8988T (cell line): ENCODE data around the gene PMS1.
"Not testable (repeated sequence)": the region's sequence is repeated elsewhere in the genome, so short reads cannot be mapped to it uniquely, and the experiment has no call there.

Experiments
- DNase-seq: peaks from one replicate; pipeline ENCODE4 v3.0.0; 2011

Gene PMS1

DNA sequence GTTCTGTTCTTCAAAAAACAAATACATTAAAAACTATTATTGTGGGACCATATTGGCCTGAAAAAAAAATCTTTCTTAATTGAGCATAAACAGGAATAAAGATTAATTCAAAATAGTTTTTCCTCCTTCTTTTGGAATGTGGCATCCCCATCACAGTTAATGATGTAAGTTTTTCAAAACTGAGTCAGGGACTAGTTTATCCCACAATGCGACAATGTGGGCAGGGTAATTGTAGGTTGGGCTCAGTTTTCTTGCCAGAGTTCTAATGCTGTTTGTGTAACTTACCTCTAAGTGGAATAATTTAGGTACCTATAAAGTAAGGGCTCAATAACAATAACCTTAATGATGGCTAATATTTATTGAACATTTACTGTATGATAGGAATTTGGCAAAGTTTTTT lies 82.0 kb downstream of the PMS1 start:
- no peak for DNase-seq

DNA sequence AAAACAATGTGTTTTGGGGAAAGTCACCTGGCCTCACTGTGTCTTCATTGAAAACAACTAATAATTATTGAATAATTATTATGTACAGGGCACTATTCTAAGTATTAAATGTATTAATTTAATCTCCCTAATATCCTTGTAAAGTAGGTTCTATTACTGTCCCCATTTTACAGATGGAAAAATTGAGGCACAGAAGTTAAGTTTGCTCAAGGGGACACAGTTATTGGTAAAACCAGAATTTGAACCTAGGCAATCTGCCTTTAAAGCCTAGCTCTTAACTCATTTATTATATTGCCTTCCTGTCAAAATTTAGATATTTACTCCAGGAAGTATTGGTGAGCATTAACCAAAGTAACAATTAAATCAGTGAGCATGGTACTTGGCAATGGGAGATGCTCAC lies 84.6 kb downstream of the PMS1 start:
- DNase-seq, result no peak

DNA sequence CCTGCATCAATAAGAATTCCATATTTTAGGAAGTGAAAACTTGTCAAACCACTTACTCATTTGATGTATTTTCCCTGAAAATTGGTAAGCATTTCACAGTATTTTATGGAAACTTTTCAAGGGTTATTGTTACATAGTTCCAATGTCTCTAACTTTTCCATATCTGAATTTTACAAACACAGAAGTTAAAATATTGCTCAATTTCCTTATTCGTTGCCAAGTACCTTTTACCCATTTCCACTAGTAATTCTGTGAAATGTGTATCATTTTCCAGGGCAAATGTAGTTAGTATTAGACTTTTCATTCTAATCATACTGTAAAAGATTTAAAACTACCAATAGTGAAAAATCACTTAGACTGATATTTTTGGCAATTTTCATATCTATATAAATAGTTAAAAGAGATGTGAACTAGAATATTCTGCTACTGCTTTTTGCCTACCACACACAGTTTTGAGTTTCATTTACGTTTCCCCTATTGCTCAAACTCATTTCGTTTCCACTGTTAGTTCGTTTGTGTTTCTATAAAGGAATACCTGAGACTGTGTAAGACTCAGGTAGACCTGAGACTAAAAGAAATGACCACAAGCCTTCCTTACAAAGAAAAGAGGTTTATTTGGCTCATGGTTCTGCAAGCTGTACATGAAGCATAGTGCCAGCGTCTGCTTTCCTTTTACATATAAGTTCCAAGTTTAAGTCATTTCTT lies 86.3 kb downstream of the PMS1 start:
- DNase-seq, result no peak

DNA sequence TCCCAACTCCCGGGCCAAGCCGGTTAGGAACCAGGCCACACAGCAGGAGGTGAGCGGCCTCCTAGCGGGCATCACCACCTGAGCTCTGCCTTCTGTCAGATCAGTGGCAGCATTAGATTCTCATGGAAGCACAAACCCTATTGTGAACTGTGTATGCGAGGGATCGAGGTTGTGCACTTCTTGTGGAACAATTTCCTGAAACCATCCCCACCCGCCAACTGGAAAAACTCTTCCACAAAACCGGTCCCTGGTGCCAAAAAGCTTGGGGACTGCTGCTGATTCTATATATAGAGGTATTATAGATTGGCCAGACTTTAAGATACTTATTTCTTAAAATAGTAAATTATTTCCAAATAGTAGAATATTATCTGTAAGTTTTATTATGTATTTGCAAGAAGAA lies 89.4 kb downstream of the PMS1 start:
- DNase-seq, result no peak

DNA sequence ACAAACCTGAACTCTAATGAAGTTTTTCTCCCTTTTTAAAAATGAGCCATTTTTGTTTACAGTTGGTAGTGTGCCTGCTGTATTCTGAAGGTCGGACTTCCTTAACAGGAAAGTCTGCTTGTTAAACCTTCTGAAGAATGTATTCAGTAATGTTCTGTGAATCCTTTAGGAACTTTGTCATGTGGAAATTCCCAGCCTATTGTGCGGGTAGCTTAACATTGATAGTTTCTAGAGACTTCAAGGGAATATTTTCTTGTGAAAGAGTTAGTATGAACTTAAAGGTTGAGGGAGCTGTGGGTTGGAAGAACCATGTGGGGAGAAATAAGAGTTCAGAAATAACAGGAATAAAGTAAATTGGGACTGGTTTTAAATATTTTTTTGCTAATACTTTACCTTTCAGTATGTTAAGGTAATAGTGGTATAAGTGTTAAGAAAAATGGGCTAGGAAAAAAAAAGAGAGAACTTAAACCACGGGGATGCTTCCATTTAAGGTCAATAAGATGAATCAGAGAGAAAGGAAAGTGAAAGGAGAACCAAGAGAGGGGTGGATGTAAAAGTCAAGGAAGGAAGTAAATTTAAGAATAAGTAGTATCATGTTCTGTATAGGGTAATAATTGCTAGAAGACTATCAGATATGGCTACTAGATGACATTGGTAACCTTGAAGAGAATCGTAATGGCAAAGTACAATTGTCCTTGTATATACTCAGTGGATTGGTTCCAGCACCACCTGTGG lies 90.5 kb downstream of the PMS1 start:
- no peak for DNase-seq

DNA sequence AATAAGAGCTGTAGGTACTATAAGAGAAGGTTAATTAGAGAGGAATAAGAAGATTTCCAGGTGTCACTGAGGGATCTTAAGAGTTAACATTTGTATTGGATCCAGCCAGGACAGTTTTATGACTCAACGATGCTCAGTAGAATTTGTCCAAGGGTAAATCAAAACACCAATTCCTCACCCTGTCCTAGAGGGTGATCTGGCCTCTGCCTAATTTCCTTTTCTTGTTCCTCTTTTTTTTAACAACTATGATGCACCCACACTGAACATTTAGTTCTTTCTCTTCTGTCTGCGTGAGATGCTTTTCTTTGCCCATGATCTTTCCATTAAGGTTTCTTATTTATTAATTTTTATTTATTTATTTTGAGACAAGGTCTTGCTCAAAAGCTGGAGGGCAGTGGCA lies 92.0 kb downstream of the PMS1 start:
- no peak for DNase-seq

DNA sequence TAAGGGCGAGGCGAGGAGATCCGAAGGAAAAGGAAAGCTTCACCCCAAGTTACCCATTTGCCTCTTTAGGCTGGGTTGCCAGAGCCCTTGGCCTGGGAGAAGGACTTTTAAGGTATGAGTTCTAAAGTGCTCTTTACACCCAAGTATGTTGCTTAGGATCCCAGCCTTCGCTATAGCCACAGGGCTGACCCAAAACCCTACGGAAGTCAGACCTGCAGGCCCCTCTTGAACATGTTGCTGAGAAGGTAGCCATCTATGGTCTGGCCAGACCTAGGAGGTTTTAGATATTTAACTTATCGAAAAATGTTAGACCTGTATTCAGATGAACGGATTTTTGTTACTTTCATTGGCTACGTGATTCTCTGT lies 95.4 kb downstream of the PMS1 start:
- DNase-seq, result no peak

DNA sequence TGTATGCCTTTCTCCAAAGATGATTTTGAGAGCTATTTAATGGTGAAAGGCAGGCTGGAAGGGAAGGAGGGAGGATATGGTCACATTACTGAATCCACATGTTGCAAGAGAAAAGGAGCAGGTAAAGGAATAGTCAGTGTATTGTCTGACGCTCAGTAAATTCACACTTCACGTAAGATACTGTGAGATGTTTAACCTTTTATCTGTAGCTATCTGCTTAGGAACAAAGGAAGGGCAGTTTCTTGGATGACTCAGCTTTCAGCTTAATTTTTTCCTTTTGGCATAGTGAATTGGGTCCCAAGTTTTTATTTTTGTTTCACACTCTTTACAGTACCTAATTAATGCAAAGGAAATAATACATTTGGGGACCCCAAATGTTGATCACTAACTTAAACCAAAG lies 96.2 kb downstream of the PMS1 start:
- no peak for DNase-seq

DNA sequence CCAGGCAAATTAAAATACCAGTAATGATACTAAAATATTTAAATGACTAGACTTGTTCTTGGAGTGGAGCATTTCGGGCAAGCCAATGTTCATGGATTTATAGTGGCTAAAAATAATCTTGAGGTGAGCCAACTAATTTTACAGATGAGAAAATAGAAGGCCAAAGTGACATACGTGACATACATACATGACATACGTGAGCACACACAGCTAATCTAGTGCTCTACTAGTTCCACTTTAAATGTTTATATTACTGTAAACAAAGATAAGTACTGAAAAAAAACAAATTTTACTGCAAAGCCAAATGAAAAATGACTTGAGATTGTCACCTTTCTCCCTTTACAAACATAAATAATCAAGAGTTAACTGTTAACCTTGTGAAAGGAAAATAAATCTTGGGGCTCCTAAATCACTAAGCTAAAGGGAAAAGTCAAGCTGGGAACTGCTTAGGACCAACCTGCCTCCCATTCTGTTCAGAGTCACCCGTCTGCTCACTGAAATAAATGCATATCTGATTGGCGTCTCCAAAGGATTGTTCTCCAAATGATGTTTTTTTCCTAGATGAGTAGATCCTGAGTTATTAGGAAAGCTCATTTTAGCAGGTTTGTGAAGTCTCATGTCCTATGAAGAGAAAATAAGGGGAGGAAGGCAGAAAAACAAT lies 96.7 kb downstream of the PMS1 start:
- no peak for DNase-seq

DNA sequence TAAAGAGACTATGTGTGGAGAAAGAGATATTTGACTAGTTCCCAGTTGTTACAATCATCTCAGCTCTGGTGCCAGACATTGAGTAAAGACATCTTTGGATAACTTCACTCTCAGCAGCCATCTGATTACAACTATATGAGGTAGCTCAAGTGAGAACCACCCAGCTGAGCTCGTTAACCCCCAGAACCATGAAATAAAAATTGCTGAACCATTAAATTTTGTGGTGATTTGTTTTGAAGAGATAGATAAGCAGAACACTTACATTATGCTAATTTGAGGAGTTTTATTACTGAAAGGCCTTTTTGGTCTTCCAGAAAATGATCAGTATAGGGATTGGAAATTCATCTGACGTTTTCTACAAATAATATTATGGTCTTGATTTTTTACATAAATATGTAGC lies 101.1 kb downstream of the PMS1 start:
- no peak for DNase-seq

DNA sequence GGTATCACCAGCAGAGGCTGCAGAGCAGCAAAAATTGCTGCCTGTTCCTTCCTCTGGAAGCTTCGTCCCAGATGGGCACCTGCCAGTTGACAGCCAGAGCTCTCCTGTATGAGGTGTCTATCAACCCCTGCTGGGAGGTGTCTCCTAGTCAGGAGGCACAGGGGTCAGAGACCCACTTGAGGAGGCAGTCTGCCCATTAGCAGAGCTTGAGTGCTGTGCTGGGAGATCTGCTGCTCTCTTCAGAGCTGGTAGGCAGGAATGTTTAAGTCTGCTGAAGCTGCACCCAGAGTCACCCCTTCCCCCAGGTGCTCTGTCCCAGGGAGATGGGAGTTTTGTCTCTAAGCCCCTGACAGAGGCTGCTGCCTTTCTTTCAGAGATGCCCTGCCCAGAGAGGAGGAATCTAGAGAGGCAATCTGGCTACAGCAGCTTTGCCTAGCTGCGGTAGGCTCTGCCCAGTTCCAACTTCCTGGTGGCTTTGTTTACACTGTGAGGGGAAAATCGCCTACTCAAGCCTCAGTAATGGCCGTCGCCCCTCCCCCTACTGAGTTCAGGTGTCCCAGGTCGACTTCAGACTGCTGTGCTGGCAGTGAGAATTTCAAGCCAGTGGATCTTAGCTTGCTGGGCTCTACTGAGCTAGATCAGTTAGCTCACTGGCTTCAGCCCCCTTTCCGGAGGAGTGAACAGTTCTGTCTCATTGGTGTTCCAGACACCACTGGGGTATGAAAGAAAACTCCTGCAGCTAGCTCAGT lies 108.5 kb downstream of the PMS1 start:
- not testable (repeated sequence) for DNase-seq

DNA sequence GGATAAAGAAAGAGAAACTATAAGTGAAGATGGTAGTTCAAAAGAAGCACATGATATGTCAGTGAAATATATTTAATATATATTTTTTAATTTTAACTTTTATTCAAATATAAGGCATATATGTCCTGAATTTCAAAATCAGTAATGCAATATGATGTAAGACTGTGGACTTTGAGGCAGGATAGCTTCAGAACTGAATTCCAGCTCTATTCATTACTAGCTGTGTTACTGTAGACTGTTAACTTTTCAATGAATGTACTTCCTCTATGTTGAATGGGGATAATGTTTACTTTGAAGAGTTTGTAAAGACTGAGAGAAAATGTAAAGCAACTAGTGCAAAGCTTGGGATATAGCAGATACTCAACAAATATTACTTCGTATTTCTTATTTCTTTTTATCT lies 112.6 kb downstream of the PMS1 start:
- no peak for DNase-seq

DNA sequence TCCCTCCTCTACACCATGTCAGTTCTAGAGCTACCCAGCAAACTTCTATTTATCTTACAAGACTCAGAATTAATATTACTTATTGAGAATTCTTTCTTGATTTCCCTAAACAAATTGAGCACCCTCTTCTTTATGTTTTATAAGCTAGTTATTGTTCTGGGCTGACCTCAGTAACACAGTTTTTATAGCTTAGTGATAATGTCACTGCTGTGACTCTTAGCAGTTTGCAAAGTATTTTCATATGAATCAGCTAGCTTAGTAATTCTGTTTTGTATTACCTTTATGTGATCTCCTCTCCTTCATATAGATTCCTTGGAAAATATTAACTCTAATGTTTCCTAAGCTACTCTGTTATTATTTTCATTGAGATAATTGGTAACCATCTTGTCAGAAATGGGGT lies 114.9 kb downstream of the PMS1 start:
- DNase-seq, result no peak

DNA sequence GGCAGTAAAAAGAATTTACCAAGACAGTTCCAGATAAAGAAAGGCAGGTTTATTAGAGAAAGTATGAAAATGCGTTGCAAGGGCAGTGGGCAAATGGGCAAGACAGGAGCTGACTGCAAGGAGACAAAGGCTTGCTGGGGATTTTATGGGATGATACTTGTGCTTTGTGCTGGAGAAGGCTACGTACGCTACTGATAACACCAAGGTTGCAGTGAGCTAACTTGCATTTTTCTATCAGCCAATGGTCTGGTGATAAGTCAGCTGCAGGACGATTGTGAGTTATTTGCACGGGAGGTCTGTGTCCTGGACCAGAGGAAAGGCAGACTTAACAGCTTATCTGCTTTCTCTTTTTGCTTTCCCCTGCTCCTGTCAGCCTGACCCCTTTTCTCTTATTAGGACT lies 116.5 kb downstream of the PMS1 start:
- no peak for DNase-seq

DNA sequence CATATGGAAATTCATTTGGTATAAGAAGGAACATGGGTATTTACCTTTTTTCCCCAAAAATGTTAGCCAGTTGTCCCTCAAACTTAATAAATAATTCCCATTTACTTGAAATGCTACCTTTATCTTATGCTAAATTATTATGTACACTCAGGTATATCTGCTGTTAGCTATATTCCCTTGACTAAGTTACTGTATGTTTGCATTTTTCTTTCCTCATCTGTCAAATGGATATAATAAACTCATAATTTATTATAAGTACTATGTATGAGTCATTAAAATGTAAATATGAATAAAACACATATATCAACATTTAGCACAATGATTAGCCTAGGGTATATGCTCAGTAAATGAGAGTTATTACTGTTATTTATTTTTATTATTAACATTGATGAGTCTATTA lies 117.4 kb downstream of the PMS1 start:
- DNase-seq, result no peak

DNA sequence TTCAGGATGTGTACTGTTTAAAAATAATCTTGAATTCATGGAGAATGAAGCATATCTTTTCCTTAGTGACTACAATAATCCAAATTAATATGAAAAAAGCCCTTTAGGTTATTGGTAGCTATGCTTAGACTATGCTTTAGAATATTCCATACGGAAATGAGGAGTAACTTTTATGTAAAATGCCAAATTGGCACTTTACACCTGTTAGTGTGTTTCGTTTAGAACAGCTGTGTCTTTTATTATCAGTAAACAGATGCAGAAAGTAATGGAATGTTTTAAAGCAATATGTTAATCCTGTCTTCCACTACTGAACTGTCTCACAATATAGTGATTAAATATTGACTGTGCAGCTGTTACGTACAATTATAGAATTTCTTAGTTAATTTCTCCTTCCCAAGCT lies 129.6 kb downstream of the PMS1 start:
- DNase-seq, result no peak

DNA sequence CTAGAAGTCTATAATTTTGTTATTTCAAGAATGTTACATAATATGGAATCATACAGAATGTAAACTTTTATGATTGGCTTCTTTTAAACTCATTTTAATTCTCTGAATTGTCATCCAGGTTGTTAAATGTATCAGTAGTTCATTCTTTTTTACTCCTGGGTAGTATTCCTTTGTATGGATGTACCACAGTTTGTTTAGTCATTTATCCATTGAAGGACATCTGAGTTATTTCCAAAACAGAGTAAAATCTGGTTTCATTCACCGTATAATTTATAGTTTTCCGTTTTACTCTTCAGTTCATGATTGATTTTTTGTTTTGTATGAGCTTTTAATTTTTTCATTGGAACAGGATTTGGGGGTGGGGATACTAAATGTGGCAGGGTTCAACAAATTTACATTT lies 132.4 kb downstream of the PMS1 start:
- DNase-seq, result no peak
